Stimulated activated CD4-positive, alpha-beta T cell treated with anti-CD3 and anti-CD28 coated beads, Interleukin-4, amount 100 ng/mL, for 1 hour (primary cell): Measurements from ENCODE around the gene APC2.

ENCODE experiments used
- DNase-seq: peaks from one replicate; pipeline ENCODE4 v3.0.0-alpha.2; 2020

APC2 gene

DNA sequence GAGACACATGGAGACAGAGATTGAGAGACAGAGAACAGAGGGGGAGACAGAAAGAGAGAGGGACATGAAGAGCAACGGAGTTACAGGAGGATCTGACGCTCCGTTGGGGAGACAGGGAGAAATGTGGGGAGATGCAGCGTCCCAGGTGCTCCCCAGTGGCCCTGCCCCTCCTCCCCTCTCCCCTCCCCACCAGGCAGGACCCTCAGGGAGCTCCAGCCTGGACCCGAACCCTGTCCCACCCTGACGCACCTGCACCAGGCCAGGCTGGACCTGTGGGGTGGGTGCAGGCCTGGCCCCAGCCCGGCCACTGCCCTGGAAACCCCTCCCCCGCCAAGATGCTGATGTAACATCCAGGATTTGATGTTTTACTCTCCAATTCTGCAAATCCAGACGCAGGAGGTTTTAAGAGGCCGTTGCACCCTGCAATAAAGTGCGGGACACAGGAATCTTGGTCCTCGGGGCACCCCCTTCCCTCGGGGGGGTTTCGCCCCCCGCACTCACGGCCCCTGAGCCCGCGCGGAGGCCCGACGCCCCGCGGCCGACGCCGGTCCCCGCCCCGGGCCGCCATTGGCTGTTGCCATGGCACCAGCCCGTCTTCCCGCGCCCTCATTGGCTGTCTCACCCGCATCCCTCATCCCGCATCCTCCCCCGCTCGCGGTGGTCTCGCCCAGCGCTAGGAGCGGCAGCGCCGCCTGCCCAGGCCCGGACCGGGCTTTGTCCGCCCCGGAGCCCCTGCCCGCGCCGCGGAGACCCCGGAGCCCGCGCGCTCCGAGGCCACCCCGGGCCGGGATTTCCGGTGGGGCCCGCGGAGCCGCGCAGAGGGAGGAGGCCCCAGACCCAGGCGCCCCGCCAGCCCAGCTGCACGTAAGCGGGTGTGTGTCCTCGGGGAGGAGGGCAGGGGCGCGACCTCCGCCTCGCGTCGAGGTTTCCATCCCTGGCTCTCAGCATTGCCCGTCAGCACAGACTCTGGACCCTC lies at the start of gene APC2:
APC2 (plus strand) TSS at position 655 of the 976 bp plus-strand sequence. CDS start 2,881 bp downstream, outside the sequence.
- DNase-seq: peak; percentile 39

DNA sequence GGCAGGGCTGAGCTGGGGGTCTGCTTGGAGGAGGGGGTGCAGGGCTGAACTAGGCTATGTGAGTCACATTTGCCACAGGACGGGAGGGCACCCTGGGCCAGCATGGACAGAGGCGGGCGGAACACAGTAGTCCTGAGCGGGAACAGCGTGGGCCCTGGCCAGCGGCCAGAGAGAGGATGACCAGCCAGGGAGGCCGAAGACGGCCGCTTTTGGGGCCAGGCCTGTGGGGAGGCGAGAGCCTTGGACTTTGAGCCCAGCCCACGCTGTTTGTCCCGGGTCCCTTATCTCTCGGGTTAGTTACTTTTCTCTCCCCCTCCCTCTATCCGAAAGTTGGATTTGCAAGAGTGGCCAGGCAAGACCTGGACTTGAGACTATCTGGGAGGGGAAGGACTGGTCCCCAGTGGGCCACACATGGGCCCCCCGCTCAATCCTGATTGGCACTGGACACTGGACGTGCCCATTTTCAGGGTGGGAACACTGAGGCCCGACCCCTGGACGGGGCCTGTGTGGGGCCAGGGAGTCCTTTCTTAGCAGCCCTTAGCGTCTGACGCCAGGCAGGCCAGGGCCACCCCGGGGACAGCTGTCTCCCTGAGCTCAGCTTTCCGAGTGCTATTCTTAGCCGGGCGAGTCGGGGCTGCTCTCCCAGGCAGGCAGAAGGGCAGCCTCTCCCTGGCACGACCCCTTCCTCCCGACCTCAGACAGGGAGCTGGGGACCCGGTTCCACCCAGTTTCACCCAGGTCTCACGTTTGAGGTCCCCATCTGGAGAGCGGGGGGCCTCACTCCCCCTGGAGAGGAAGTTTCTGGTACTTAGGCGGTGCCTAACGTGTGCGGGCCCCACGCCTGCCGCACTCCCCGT lies 49.4 kb upstream of the APC2 start:
- no peak for DNase-seq

DNA sequence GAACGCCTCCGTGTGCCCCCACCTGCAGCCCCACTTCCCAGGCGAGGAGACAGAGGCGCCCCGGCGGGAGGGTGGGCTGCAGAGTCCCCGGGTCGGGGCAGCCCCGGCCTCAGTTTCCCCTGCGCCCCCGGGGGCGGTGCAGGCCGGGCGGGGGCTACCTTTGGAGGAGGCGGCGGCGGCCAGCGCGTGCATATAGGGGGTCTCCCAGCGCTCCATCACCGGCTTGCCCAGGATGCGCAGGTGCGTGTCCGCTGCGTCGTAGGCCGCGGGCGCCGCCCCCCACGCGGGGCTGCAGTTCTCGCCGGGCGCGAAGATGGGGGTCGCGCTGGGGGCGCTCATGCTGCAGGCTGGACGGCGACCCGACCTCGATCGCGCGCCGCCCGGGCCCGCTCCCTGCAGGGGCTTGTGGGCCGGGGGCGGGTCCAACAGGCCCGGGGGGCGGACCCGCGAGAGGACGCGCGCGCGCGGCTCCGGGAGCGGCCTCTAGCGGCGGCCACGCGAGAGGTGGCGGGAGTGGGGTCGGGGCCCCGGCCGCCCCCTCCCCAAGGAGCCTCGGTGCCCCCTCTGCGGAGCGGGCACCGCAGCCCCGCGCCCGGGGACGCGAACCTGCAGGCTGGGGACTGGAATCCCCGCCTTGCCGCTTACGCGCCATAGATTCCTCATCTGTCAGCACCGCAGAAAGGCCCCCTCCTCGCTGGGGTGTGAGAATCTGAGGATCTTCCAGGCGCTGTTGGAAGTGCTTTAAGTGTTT lies 48.6 kb upstream of the APC2 start, which contains the start of gene GAMT:
GAMT (minus strand) TSS at position 405 of the 751 bp plus-strand sequence; CDS start at position 339, 66 bp downstream.
- peak; percentile 66 for DNase-seq

- no peak for DNase-seq
These were observed 48.1 kb upstream of the APC2 start for GRCh38 chr19:1401889-1402217.

DNA sequence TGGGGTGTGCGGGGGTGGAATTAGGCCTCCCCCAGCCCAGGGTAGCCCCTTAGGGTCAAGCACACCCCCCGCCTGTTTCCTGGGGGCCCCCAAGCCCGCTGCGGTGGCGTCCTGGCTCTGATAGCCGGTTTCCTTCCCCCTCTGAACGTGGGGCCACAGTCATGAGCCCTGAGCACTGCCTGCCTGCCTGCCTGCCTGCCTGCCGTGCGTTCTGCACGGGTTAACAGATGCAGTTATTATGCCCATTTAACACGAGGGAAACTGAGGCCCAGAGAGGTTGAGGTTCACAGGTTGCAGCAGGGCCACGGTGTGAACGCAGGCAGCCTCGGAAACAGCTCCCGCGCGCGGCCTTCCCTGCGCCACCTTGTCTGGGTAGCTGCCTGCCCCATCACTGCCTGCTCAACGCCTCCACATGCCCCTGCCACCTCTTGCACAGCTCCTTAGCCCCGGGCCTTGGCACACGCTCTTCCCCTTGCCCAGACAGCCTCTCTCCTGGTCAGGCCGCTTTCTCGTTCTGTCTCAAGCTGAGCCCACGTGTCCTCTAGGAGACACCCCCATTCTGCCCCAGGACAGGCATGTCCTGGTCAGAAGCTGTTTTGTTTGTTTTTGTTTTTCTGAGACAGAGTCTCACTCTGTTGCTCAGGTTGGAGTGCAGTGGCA lies 47.4 kb upstream of the APC2 start:
- DNase-seq: no peak

DNA sequence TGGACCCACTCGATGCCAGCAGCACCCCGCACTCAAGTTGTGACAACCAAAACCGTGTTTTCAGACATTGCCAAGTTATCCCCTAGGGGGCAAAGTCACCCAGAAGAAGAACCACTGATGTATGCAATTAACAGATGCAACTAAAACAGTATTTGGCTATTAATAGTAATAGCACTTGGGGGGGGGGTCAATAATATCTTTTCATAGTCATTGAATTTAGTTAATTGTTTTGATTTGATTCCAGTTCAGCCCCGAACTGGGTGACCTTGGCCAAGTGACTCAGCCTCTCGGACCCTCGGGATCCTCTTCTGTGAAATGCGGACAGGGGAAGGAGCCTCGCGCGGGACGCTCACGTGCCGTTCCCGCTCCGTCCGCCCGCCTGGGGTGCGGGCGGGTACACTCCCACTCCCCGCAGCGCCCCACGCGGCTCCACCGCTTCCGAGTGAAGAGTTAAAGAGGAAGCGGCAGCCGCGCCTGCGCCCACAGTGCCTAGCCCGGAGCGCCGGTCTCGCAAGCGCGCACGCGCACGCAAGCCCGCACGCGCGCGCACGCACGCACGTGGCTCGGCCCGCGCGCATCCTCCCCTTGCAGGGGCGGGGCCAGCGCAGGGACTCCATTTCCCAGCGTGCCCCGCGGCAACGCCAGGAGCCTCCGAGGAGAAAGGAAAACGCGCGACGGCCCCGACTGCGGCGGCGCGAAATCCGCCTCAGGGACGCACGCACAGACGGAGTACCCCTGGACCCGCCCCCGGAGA lies 43.0 kb upstream of the APC2 start:
- DNase-seq: peak; percentile 100

DNA sequence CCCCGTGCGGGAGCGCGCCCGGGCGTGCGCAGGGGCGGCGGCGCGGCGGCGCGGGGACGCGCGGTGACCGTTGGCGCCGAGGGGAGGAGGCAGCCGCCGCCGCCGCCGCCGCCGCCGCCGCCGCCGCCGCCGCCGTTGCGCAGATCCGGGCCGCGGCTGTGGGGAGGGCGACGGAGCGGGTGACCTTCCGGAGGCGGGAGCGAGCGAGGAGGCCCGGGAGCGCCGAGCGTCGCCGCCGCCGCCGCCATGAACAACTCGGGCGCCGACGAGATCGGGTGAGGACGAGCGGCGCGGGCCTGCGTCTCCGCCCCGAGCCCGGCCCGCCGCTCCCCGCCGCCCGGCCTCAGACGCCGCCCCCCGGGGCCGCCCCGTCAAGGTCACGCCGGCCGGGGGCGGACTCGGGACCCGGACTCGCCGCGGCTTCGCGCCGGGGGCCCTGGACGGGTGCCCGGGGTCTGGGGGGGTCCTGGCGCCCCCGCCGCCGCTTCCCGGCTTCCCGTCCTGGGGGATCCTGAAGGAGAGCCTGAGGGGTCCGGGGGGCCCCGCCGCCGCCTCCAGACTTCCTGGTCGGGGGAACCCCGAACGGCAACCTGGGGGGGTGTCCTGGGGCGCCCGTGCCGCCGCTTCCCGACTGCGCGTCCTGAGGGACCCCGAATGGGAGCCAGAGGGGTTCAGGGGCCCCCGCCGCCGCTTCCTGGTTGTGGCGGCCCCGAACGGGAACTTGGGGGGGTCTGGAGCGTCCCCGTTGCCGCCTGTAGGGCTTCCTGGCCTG lies 42.2 kb upstream of the APC2 start, which contains the start of gene DAZAP1:
DAZAP1 (plus strand) TSS at position 59 of the 772 bp plus-strand sequence; CDS start at position 247, 188 bp downstream.
- peak; percentile 60 for DNase-seq

DNA sequence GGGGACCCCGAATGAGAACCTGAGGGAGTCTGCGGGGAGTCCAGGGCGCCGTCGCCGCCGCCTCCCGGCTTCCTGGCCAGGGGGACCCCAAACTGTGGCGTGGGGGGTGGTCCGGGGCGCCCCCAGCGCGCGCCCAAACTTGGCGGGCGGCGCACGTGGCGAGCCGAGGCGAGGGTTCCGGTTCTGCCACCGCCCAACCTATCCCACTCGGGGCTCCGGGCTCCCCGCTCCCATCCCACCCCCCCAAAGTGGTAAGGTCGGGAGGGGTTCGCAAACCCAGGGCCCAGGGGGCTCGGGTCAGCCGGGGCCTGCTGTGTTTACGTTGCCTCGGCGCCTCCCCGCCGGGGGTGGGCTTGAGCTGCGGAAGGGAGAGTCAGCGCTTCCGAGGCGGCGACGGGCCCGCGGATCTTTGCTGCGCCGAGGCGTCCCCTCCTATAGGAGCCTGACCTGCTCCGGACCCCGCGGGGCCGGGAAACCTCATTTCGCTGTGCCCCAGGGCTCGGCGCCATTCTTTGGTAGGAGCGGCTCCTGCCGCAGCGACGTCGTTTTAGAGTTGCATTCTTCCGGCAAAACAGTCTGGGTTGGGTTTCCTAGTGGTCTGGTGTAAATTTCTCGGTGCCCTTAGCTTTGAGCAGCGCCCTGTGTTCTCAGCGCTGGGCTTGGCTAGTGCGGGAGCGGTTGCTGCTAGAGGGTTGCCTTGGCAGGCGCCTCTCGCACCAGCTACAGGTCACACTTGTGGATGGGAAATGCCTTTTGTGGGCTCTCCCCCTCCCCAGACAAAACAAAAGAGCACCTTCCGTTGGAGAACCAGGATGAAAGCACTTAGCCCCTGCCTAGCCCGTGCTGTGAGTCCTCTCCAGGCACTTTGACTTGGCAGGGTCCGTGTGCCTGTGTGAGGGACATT lies 41.4 kb upstream of the APC2 start:
- DNase-seq: peak; percentile 61

- DNase-seq: no peak
These were observed 40.5 kb upstream of the APC2 start for GRCh38 chr19:1409204-1410005.

DNA sequence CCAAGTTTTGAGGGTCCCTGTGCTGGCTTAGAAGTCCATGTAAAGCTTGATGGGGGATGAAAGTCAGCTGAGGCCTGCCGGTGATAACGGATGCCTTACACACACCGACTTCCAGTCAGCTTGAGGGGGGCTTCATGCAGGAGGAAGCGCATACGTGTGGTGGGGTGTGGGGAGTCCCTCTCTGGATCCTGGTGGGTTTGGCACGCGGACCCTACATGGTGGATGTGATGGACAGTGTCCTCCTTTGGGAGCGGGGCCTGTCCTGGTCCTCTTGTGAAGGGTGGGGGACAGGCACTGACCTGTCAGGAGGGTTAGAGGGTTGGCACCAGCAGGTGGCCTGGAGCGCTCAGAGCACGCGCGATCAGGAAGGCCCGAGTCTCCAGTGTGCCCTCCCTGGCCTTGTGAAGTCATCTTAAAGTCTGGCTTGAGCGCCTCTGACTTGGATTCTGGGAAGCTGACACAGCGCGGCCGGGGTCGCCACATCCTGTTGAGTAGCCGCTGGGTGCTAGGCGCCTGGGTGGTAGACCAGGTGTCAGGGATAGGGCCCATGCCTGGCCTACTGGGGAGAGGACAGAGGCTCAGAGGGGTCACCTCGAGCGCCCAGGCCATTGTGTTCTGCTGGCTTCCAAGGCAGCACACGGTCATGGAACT lies 39.7 kb upstream of the APC2 start:
- DNase-seq: no peak

DNA sequence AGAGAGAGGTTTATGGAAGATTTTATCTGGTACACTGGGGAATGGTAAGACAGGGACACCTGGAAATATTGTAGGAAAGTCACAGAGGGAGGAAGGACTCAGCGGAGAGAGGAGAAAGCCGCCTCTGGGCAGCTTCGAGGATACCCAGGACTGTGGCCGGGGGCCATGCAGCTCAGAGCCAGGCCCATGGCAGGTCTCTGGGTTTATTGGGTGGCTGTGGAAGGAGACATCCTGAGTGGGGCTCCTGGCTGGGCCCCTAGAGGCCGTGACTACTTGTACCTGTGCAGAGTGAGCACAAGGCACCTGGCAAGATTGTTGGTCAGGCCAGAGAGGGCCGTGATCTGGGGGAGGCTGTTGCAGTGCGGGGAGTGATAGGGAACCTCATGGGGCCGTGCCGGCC lies 39.1 kb upstream of the APC2 start:
- DNase-seq: no peak

- no peak for DNase-seq
These were observed 38.4 kb upstream of the APC2 start for GRCh38 chr19:1411255-1412191.

- DNase-seq: no peak
These were observed 37.5 kb upstream of the APC2 start for GRCh38 chr19:1412323-1412923.

GRCh38 chr19:1412995-1413800 lies 36.7 kb upstream of the APC2 start:
- DNase-seq: no peak
